ENCODE data around the gene ACSS3.

- TF ChIP-seq CTCF (IDR thresholded peaks at IDR 0.05) (no peak), POLR2A (IDR thresholded peaks at IDR 0.05) (no peak), EP300 (IDR thresholded peaks at IDR 0.05) (no peak)
These were observed 177.6 kb downstream of the ACSS3 start for GRCh38 chr12:81255456-81255855.

All from ovary (tissue), 3 donors.